GM19025 (cell line): ENCODE measurements around the gene SANBR.

Experiments
- ATAC-seq: cut with Tn5 transposase; IDR thresholded peaks from one replicate; pipeline ENCODE4 v1.9.1; 2021; ENCODE audit warnings: mild to moderate bottlenecking, low read depth, moderate library complexity; ENCODE audit not compliant: unreplicated experiment

Gene SANBR

DNA sequence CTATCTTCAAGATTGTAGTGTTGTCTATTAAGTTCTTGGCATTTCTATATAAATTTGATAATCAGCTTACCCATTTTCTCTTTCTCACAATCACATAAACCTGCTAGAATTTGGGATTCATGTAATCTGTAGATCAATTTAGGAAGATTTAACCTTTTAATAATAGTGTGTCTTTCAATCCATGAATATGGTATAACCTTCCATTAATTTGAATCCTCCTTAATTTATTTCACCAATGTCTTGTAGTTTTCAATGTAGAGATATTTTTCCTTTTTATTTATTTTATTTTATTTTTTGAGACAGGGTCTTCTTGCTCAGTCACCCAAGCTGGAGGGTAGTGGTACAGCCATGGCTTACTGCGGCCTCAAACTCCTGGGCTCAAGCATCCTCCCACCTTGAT is 20.2 kb downstream of the SANBR start:
- ATAC-seq = no peak

DNA sequence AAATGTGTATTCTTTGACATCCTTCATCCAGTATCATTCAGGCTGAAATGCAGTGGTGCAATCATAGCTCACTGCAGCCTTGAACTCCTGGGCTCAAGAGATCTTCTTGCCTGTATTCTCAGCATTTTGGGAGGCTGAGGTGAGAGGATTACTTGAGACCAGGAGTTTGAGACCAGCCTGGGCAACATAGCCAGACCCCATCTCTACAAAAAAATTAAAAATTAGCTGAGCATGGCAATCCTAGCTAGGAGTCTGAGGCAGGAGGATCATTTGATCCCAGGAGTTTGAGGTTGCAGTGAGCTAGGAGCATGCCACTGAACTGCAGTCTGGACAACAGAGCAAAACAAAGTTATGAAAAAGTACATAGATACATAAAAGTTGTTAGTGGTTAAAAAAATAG is 24.1 kb downstream of the SANBR start:
- no peak for ATAC-seq

DNA sequence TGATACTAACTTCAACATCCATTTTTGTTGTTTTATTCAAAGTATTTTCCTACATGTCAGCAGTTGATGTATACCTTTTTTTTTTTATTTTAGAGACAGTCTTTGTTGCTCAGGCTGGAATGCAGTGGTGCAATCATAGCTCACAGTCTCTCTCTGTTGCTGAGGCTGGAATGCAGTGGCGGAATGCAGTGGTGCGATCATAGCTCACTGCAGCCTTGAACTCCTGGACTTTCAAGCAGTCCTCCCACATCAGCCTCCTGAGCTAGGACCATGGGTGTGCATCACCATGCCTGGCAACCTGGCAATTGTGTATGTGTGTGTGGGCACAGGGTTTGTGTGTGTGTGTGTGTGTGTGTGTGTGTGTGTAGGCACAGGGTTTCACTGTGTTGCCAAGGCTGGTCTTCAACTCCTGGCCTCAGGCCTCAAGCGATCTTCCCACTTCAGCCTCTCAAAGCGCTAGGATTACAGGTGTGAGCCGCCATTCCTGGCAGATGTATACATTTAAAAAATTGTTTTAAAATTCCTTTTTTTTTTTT is 24.8 kb downstream of the SANBR start:
- no peak for ATAC-seq

DNA sequence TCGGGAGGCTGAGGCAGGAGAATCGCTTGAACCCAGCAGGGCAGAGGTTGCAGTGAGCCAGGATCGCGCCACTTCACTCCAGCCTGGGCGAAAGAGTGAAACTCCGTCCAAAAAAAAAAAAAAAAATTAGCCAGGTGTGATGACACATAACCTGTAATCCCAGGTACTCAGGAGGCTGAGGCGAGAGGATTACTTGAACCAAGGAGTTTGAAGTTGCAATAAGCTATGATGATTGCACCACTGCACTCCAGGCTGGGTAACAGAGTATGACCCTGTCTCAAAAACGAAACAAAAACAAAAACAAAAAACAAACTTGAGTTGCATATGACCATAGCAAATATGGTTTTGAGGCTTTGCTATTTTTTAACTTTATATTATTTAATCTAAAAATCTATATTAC is 25.8 kb downstream of the SANBR start:
- ATAC-seq = no peak

DNA sequence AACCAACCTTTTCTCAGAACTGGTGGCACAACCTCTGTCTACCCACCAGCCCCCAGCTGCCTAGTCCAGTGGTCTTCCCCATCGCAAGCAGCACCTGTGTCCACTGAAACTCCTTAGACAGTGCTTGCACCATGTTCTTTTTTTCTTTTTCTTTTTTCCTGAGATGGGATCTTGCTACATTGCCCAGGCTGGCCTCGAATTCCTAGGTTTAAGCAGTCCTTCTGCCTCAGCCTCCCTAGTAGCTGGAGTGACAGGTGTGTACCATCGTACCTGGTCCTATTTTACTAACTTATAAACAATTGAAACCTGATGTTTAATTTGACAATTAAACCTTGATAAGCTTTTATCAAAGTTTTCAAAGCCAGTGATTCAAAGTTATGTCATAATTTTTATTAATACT is 30.8 kb downstream of the SANBR start:
- ATAC-seq = no peak

DNA sequence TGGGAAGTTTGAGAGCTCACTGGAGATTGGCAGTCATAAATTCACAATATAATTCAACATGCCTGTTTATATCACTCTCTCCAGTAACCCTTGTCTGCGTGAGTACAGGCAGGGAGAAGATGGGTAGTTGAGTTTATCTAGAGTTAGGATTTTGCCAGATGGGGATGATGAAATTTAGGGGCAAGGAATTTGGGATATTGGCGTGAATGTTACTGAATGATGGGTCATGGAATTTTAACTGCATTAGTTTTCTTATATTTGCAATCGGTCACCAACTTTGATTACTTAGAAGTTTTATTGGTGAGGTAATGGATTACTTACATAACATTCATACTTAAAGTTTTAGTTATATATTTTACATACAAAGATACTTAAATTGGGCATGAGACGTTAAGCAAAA is 35.1 kb downstream of the SANBR start:
- no peak for ATAC-seq

DNA sequence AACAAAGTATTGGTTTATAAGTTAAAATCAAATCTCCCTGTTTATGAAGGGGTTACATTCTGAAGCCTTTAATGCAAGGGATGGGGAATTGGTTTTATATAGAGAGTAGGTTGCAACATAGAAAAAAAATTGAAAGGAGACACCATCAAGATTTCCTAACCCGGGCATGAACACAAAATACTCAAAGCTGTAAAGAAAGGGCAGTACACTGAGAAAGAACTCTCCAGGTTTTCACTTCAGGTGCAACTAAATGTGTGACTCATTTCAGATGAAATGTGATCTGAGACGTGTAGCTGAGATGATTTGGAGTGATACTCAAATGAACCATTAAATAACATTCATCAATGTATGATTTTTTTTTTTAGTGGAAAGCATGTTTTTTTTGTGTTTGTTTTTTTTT is 43.6 kb downstream of the SANBR start:
- no peak for ATAC-seq

DNA sequence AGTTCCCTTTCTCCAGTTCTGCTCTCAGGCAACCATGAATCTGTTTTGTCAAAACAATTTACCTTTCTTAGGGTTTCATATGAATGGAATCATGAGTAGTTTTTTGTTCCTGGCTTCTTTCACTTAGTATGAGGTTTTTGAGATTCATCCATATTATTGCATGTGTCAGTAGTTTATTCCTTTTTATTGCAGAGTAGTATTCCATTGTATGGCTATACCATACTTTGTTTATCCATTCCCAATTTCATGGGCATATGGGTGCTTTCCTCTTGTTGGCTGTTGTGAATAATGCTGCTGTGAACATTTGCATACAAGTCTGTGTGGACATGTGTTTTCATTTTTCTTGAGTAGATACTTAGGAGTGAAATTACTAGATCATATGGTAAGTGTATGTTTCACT is 46.0 kb downstream of the SANBR start:
- no peak for ATAC-seq

DNA sequence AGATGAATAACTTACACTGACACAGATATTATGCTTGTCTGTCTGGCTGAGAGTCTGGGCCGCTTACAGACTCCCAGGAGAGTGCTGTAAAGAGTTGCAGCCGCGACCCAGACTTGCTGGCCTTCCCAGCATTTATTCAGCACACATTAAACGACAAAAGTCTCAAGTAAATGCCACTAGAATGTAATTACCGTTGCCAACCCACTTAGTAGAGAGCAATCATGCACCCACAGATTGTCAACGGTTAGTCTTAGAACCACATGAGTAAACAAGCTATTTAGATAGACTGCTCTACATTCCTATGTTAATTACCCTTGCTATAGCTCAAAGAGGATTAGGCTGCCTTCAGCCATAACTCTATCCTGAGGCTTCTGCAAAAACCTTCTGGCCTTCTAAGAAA is 48.5 kb downstream of the SANBR start:
- ATAC-seq = no peak
